Measurements from ENCODE around the gene ADCY1.

Gene ADCY1

DNA sequence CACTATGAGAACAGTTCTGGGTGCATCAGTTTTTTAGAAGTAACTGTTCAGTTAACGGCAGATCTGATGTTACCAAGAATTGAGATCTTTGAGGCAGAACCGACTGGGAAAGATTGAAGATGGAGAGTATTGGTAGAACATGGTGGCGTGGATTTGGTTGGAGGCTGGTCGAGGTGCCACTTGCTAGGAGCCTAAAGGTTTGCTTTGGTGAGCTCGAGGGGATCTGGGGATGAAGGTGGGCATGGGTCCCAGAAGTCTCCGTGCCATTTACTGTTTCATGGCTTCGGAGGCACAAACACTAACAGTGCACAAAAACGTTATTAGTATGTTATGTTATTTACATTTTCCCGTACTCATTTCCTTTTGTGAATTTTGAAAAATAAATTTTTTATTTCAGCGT, 81.4 kb downstream of the ADCY1 start:
- H2AFZ ChIP-seq (ENCODE audit: low read length): no peak overlapping the region
- no peaks in the 10 kb centered on the region for H3K27me3 ChIP-seq (ENCODE audit: insufficient read depth, low read length, poor library complexity, severe bottlenecking)
- H3K9me2 ChIP-seq (replicated peaks; ENCODE audit: low read depth, low read length): no peaks in the 10 kb centered on the region
- H3K4me2 ChIP-seq (ENCODE audit: low read depth, low read length, poor library complexity, severe bottlenecking): no peak overlapping the region
- H3K9me3 ChIP-seq (ENCODE audit: insufficient read depth, low read depth, low read length): no peaks in the 10 kb centered on the region
- no peaks in the 10 kb centered on the region for H3K36me3 ChIP-seq (ENCODE audit: insufficient read depth, low read length)
- no peak overlapping the region for H3K9ac ChIP-seq (ENCODE audit: low read depth, low read length, poor library complexity, severe bottlenecking)
- no peaks in the 10 kb centered on the region for H3K79me2 ChIP-seq (ENCODE audit: insufficient read depth, low read length)
- no peaks in the 10 kb centered on the region for H3K4me1 ChIP-seq (ENCODE audit: insufficient read depth, low read length, poor library complexity, severe bottlenecking)
- H3F3A ChIP-seq (ENCODE audit: low read depth): no peaks in the 10 kb centered on the region
- no peaks in the 10 kb centered on the region for H4K20me1 ChIP-seq (ENCODE audit: insufficient read depth, low read length, poor library complexity, severe bottlenecking)
- no peak overlapping the region for H3K4me3 ChIP-seq (ENCODE audit: low read length, poor library complexity, severe bottlenecking)
- no peak for TF ChIP-seq EZH2phosphoT487 (IDR thresholded peaks at IDR 0.05; ENCODE audit: borderline replicate concordance)
- no peak for TF ChIP-seq CTCF (conservative IDR thresholded peaks at IDR 0.05; ENCODE audit: low read length)

- Histone ChIP-seq H3K4me2 (ENCODE audit: low read depth, low read length, poor library complexity, severe bottlenecking) (no peak overlapping the region), H3K27me3 (ENCODE audit: insufficient read depth, low read length, poor library complexity, severe bottlenecking) (no peaks in the 10 kb centered on the region), H3F3A (ENCODE audit: low read depth) (no peaks in the 10 kb centered on the region), H3K9ac (ENCODE audit: low read depth, low read length, poor library complexity, severe bottlenecking) (no peak overlapping the region), H4K20me1 (ENCODE audit: insufficient read depth, low read length, poor library complexity, severe bottlenecking) (no peaks in the 10 kb centered on the region), H3K4me3 (ENCODE audit: low read length, poor library complexity, severe bottlenecking) (no peak overlapping the region), H3K9me2 (replicated peaks; ENCODE audit: low read depth, low read length) (no peaks in the 10 kb centered on the region), H2AFZ (ENCODE audit: low read length) (no peak overlapping the region), H3K9me3 (ENCODE audit: insufficient read depth, low read depth, low read length) (no peaks in the 10 kb centered on the region), H3K4me1 (ENCODE audit: insufficient read depth, low read length, poor library complexity, severe bottlenecking) (no peaks in the 10 kb centered on the region), H3K36me3 (ENCODE audit: insufficient read depth, low read length) (no peaks in the 10 kb centered on the region), H3K79me2 (ENCODE audit: insufficient read depth, low read length) (no peaks in the 10 kb centered on the region)
- TF ChIP-seq EZH2phosphoT487 (IDR thresholded peaks at IDR 0.05; ENCODE audit: borderline replicate concordance) (no peak), CTCF (conservative IDR thresholded peaks at IDR 0.05; ENCODE audit: low read length) (no peak)
These were observed 82.3 kb downstream of the ADCY1 start for GRCh38 chr7:45656431-45656830.

DNA sequence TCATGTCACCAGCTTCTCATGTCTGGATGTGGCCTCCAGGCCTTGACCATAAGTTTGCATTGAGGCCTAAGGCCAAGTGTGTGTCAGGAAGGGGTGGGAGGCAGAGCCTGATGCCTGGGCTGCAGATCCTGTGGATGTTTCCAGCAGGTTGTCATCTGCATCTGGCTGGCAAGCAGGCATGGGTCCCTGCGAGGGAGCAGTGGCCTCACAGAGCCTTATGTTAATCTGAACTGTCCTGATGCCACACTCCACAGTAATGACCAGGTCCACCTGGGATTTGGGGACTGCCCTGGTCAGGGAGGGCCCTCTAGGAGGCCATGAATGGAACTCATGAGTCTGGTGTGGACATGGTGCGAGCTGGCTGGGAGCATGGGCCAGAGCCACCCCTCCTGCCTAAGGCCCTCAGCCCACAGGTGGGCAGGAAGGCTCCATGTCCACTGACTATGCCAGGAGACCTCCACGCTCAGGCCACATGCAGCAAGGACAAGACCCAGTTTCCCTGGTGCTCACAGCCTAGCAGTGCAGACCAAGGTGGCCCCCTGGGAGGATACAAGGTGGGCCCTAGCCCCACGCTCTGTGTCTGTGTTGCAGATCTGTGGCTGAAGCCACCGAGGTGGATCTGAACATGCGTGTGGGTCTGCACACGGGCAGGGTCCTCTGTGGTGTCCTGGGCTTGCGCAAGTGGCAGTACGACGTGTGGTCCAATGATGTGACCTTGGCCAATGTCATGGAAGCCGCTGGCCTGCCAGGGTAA, 83.1 kb downstream of the ADCY1 start:
- H3K36me3 ChIP-seq (ENCODE audit: insufficient read depth, low read length): no peaks in the 10 kb centered on the region
- H3K9ac ChIP-seq (ENCODE audit: low read depth, low read length, poor library complexity, severe bottlenecking): no peak overlapping the region
- no peaks in the 10 kb centered on the region for H3K9me3 ChIP-seq (ENCODE audit: insufficient read depth, low read depth, low read length)
- H2AFZ ChIP-seq (ENCODE audit: low read length): no peak overlapping the region
- no peaks in the 10 kb centered on the region for H3K27me3 ChIP-seq (ENCODE audit: insufficient read depth, low read length, poor library complexity, severe bottlenecking)
- no peaks in the 10 kb centered on the region for H3K4me1 ChIP-seq (ENCODE audit: insufficient read depth, low read length, poor library complexity, severe bottlenecking)
- TF ChIP-seq EZH2phosphoT487 (IDR thresholded peaks at IDR 0.05; ENCODE audit: borderline replicate concordance) (no peak), CTCF (conservative IDR thresholded peaks at IDR 0.05; ENCODE audit: low read length) (no peak)
- H3K79me2 ChIP-seq (ENCODE audit: insufficient read depth, low read length): no peaks in the 10 kb centered on the region
- H3K4me2 ChIP-seq (ENCODE audit: low read depth, low read length, poor library complexity, severe bottlenecking): no peak overlapping the region
- no peaks in the 10 kb centered on the region for H4K20me1 ChIP-seq (ENCODE audit: insufficient read depth, low read length, poor library complexity, severe bottlenecking)
- no peaks in the 10 kb centered on the region for H3F3A ChIP-seq (ENCODE audit: low read depth)
- H3K9me2 ChIP-seq (replicated peaks; ENCODE audit: low read depth, low read length): no peaks in the 10 kb centered on the region
- H3K4me3 ChIP-seq (ENCODE audit: low read length, poor library complexity, severe bottlenecking): no peak overlapping the region

Measured in Loucy (cell line).